HG03039 (cell line): ENCODE measurements around the gene CCDC6.
A peak's percentile ranks its signal among the peaks of the same experiment; 100 is the strongest.
"Not testable (repeated sequence)": the region's sequence is repeated elsewhere in the genome, so short reads cannot be mapped to it uniquely, and the experiment has no call there.

Experiments
- ATAC-seq: cut with Tn5 transposase; IDR thresholded peaks from one replicate; pipeline ENCODE4 v1.9.1; 2021; ENCODE audit warnings: mild to moderate bottlenecking, moderate library complexity; ENCODE audit not compliant: unreplicated experiment

Gene CCDC6

DNA sequence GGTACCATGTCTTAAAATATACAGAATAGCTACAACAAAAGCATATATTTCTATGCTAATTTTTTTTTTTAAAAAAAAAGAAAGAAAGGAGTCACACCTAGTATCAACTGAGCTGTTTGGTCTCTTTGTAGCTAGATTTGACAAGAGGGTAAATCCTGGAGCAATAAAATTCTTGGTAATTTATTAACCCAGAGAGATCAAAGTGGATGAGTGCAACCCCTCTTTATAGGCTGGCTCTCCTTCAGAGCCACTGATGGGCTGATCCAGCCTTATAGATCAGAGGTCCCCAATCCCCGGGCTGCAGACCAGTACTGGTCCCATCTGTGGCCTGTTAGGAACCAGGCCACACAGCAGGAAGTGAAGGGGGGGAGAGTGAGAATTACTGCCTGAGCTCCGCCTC, 133.3 kb downstream of the CCDC6 start:
- no peak for ATAC-seq

DNA sequence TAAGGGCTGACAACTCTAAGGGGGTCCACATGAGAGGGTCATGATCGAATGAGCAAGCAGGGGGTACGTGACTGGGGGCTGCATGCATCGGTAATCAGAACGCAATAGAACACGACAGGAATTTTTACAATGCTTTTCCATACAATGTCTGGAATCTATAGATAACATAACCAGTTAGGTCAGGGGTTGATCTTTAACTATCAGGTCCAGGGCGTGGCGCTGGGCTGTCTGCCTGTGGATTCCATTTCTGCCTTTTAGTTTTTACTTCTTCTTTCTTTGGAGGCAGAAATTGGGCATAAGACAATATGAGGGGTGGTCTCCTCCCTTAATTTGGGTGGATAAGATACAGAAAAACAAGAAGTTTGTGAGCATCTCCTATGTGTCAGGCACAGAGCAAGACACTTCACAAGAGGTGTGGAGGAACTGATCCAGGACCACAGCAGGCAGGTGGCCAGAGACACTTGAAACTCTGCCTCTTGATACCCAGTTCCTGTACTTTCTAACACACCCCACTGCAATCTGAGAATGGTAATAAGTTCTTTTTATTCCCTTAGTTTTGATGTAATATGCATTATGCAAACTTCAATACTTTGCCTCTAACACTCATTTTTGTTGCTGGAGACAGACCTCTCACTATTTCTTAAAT, 135.1 kb downstream of the CCDC6 start:
- no peak for ATAC-seq

DNA sequence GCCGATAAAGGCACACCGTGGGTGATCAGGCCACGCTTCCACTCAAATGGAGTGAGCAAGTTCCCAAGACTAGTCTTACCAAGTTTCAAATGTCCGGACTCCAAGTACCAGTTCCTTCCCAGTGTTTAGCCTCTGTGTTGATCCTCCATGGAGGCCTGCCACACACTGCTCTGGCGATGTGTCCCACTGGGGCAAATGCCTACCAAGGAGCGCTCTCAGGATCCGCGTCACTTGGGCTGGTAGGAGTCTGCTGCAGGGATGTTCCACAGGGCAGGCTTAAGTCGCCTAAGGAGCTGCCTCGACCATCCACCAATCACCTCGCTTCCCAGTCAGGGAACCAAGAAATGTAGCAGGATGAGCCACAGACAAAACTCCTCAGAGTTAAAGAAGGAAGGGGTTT, 135.7 kb downstream of the CCDC6 start:
- ATAC-seq, result no peak

DNA sequence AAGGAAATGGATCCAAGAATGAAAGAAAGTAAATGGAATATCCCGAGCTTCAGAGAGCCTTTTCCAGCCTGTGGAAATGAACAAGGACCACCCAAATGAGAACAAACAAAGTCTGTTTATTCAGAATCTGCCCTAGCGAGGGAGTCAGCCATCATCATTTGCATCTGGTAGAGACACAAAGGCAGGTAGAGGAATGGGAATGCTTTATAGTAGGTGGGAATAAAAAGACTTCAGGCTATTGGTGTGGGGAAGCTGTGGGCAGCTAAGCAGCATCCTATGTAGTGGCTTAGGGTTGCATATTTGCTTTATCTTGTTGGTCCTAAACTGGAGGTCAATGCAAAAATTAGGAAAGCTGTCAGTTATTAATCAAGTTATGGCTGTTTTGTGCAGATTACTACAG, 143.9 kb downstream of the CCDC6 start:
- no peak for ATAC-seq

DNA sequence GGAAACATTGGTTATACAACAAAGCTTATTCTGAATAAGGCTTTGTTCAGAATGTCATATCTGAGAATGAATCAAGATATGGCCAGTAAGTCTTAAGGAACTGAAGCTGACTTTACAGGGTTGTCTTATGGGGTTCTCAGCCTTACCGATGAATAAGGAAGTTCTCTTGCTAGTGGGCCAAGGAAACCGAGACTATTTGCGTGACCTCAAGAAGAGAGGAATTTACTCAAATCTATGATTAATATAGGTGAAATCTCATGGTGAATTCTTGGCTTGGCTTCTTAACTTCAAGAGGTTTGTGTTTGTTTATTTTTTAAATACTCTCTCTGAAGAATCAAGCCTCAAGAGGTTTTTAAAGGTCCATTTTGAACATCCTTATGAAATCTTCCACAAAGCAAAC, 148.4 kb downstream of the CCDC6 start:
- no peak for ATAC-seq

DNA sequence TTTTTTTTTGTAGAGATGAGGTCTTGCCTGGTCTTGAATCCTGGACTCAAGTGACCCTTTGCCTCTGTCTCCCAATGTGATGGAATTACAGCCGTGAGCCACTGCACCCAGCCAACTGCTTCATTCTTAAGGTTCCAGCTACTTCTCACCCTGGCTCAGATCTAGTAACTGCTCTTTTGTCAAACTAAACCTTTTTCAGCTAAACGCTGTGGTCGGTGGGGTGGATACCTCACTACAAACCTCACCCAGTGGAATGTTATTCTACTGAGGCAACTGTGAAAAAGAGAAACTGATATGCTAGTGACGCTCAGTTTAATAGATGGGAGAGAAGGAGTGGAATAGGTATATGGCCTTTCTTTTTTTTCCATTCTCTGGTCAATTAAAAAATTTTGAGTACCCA, 151.4 kb downstream of the CCDC6 start:
- no peak for ATAC-seq

DNA sequence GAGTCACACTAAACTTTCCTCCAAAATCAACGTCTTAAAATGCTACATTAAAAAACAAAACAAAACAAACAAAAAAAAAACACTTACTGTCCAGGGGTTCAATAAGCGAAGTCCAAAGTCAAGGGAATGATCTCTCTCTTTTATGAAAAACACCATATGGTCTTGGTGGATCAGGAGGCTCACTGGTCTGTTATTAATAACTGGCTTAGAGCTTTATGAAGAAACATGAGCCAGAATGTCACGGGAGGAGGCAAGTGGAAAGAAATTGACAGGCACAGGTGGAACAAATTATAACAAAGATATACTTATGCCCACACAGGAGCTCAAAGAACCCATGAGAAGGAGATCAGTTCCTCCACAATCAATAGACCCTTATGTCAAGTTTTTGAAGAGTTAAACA, 153.1 kb downstream of the CCDC6 start, which contains the start of gene MRLN:
Gene MRLN, minus strand, starts transcription at position 189 of the 400 bp plus-strand sequence.
- no peak for ATAC-seq

DNA sequence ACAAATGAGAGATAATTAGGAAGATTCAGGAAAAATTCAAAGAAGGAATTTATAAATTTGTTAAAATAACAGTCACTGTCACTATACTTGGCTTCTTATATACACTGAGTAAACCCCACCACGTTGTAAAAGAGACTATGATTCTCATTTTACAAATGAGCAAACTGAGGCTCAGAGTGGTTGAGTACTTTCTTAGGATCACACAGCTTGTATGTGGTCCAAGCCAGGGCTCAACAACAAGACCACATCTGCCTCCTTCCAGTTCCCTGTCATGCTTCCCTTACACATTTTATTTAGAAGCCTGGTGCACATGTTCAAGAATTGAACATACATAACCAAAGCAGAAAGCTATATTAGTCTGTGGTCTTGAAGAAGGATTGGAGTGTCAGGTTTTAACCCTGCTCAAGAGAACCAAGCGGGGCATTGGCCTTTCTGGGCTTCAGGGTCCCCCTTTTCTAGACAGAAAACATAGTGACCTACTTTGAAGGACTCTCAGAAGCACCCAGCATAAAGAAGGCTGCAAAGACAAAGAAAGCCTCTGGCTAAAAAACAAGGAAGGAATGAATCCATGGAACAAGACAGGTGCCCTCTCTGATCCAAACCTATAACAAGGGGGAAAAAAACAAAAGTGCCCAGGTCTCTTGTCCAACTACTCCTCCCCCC, 153.9 kb downstream of the CCDC6 start:
- ATAC-seq, result no peak

DNA sequence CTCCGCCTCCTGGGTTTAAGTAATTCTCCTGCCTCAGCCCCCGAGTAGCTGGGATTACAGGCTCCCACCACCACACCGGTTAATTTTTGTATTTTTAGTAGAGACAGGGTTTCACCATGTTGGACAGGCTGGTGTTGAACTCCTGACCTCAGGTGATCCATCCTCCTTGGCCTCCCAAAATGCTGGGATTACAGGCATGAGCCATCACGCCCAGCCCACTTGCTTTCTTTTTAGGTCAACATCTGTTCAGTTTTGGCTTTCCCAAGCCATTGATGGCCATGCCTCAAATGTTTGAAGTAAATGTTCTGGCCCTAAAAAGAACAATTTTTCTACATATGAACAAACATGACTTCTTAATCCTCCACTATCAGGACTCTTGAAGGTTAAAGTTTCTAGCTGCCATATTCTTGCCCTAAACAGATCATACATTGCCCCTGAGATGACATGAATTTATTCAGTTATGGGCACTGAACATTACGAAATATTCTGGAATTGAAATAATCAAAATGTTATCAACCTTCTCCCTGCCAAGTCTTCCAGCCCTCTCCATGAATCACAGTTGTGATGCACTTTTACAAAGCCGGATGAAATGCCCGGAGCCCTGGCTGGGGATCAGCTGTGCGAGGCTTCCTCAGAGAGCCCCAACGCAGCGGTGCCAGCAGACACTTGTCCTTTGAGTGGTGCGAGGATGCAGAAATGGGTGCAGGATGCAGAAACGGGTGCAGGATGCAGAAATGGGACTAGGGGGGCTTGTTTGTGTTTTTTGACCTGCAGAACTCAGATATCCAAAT, 156.0 kb downstream of the CCDC6 start:
- no peak for ATAC-seq

DNA sequence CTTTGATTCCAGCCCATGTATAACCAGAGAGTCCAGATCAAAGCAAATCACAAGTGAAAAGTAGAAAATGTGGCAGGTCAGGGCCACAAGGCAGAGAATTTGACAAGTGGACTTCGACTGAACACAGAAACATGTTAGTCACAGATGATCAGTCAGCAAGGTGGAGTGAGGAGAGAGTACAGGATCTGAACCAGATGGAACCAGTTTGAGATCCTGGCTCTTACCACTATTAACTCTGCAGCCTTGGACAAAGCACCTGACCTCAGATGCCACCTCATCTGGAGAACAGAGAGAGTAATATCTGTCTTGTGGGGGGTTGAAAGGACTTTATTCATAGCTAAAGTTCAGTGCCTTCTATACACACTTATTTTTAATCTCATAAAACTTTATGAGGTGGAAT, 157.5 kb downstream of the CCDC6 start:
- ATAC-seq, result peak; percentile 67

DNA sequence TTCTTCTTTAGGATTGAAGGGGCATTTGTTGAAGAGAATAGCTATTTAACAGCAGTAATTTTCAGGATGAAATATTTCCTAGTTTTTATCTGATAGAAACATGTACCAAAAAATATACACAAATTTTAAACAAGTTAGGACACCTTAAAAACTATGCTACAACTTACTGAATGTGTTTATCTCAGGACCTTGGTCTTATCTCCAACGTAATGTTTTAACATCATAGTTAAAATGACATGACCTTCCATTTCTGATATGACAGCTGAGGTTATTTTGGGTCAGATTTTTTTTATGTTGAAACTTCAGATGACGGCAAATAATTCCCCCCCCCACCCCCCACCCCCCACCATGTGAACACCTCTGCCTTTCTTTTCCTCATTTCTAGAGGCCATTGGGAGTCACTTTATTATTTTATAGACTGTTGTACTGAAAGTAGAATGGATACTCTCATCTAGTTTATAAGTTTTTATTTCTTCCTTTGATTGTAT, 161.1 kb downstream of the CCDC6 start:
- ATAC-seq, result no peak

DNA sequence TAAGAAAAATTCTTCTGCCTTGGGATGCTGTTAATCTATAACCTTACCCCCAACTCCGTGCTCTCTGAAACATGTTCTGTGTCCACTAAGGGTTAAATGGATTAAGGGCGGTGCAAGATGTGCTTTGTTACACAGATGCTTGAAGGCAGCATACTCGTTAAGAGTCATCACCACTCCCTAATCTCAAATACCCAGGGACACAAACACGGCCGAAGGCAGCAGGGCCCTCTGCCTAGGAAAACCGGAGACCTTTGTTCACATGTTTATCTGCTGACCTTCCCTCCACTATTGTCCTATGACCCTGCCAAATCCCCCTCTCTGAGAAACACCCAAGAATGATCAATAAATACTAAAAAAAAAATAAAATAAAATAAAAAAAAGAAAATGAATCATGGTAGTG, 161.6 kb downstream of the CCDC6 start:
- ATAC-seq, result not testable (repeated sequence)

DNA sequence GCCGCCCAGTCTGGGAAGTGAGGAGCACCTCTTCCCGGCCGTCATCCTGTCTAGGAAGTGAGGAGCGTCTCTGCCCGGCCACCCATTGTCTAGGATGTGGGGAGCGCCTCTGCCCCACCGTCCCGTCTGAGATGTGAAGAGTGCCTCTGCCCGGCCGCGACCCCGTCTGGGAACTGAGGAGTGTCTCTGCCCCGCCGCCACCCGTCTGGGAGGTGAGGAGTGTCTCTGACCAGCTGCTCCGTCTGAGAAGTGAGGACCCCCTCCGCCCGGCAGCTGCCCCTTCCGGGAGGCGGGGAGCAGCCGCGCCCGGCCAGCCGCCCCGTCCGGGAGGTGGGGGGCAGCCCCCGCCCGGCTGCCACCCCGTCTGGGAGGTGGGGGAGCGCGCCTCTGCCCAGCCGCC, 162.2 kb downstream of the CCDC6 start:
- not testable (repeated sequence) for ATAC-seq

DNA sequence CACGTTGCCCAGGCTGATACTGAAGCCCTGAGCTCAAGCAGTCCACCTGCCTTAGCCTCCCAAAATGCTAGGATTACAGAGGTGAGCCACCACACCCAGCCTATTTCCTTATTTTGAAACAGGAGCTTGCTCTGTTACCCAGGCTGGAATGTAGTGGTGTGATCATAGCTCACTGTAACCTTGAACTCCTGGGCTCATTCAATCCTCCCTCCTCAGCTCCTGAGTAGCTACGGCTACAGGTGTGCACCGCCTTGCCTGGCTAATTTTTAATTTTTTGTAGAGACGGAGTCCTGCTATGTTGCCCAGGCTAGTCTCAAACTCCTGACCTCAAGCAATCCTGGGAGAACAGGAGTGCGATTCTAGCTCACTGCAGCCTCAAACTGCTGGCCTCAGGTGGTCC, 164.8 kb downstream of the CCDC6 start:
- no peak for ATAC-seq

DNA sequence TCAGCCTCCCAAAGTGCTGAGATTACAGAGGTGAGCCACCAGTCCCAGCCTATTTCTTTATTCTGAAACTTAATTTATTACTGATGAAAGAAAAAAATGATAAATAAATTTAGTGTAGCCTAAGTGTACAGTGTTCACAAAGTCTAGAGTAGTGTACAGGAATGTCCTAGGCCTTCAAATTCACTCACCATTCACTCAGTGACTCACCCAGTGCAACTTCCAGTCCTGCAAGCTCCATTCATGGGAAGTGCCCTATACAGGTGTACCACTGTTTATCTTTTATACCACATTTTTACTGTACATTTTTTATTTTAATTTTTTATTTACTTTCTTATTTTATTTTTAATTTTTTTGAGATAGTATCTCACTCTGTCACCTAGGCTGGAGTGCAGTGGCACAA, 165.3 kb downstream of the CCDC6 start:
- no peak for ATAC-seq
